ENCODE data around the gene C1D. TPM values are rescaled to one million over a fixed set of nuclear protein-coding genes. Genes with fewer than 3 reads are reported as not detected.
"Not testable (repeated sequence)": the region's sequence is repeated elsewhere in the genome, so short reads cannot be mapped to it uniquely, and the experiment has no call there.

The C1D gene
- total RNA-seq, 1 experiment from 2014 or later, result 56.0 TPM

GRCh38 chr2:68063797-68064646, 1.2 kb upstream of the C1D start:
- in situ Hi-C loops (cut with HindIII; ENCODE audit: low pct_unique_long_range_greater_than_20kb, low sequenced_read_pairs), result not testable (repeated sequence)
- DNase-seq (ENCODE audit: low read depth), result peak; percentile 56

GRCh38 chr2:68060652-68061051, 2.2 kb downstream of the C1D start:
- in situ Hi-C loops (cut with HindIII; ENCODE audit: low pct_unique_long_range_greater_than_20kb, low sequenced_read_pairs), result no loop called here
- no peak for DNase-seq (ENCODE audit: low read depth)

GRCh38 chr2:68059784-68060525, 2.8 kb downstream of the C1D start:
- in situ Hi-C loops (cut with HindIII; ENCODE audit: low pct_unique_long_range_greater_than_20kb, low sequenced_read_pairs), result no loop called here
- DNase-seq (ENCODE audit: low read depth), result no peak

- in situ Hi-C loops (cut with HindIII; ENCODE audit: low pct_unique_long_range_greater_than_20kb, low sequenced_read_pairs), result no loop called here
- no peak for DNase-seq (ENCODE audit: low read depth)
Measured at GRCh38 chr2:68057658-68058396, 5.0 kb downstream of the C1D start.

GRCh38 chr2:68052717-68053422, 9.9 kb downstream of the C1D start:
- in situ Hi-C loops (cut with HindIII; ENCODE audit: low pct_unique_long_range_greater_than_20kb, low sequenced_read_pairs), result no loop called here
- no peak for DNase-seq (ENCODE audit: low read depth)

GRCh38 chr2:68050353-68050752, 12.5 kb downstream of the C1D start:
- in situ Hi-C loops (cut with HindIII; ENCODE audit: low pct_unique_long_range_greater_than_20kb, low sequenced_read_pairs), result no loop called here
- no peak for DNase-seq (ENCODE audit: low read depth)

GRCh38 chr2:68046642-68047240, 16.1 kb downstream of the C1D start:
- in situ Hi-C loops (cut with HindIII; ENCODE audit: low pct_unique_long_range_greater_than_20kb, low sequenced_read_pairs), result no loop called here

GRCh38 chr2:68046224-68046623, 16.6 kb downstream of the C1D start:
- in situ Hi-C loops (cut with HindIII; ENCODE audit: low pct_unique_long_range_greater_than_20kb, low sequenced_read_pairs), result no loop called here
- no peak for DNase-seq (ENCODE audit: low read depth)

More at GRCh38 chr2:68046642-68047240, 16.1 kb downstream of the C1D start:
- DNase-seq (ENCODE audit: low read depth), result no peak

- in situ Hi-C loops (cut with HindIII; ENCODE audit: low pct_unique_long_range_greater_than_20kb, low sequenced_read_pairs), result no loop called here
- DNase-seq (ENCODE audit: low read depth), result no peak
Measured at GRCh38 chr2:68045342-68045741, 17.5 kb downstream of the C1D start.

- in situ Hi-C loops (cut with HindIII; ENCODE audit: low pct_unique_long_range_greater_than_20kb, low sequenced_read_pairs), result no loop called here
- DNase-seq (ENCODE audit: low read depth), result no peak
Measured at GRCh38 chr2:68044099-68044498, 18.7 kb downstream of the C1D start.

GRCh38 chr2:68043695-68044094, 19.1 kb downstream of the C1D start:
- in situ Hi-C loops (cut with HindIII; ENCODE audit: low pct_unique_long_range_greater_than_20kb, low sequenced_read_pairs), result no loop called here
- DNase-seq (ENCODE audit: low read depth), result no peak

- DNase-seq (ENCODE audit: low read depth), result no peak
- in situ Hi-C loops (cut with HindIII; ENCODE audit: low pct_unique_long_range_greater_than_20kb, low sequenced_read_pairs), result no loop called here
Measured at GRCh38 chr2:68043032-68043431, 19.8 kb downstream of the C1D start.

- in situ Hi-C loops (cut with HindIII; ENCODE audit: low pct_unique_long_range_greater_than_20kb, low sequenced_read_pairs), result no loop called here
Measured at GRCh38 chr2:68041704-68042245, 21.0 kb downstream of the C1D start.

GRCh38 chr2:68040078-68040477, 22.7 kb downstream of the C1D start:
- in situ Hi-C loops (cut with HindIII; ENCODE audit: low pct_unique_long_range_greater_than_20kb, low sequenced_read_pairs), result no loop called here
- no peak for DNase-seq (ENCODE audit: low read depth)

More at GRCh38 chr2:68041704-68042245, 21.0 kb downstream of the C1D start:
- DNase-seq (ENCODE audit: low read depth), result no peak

GRCh38 chr2:68039317-68039716, 23.5 kb downstream of the C1D start:
- in situ Hi-C loops (cut with HindIII; ENCODE audit: low pct_unique_long_range_greater_than_20kb, low sequenced_read_pairs), result no loop called here
- DNase-seq (ENCODE audit: low read depth), result peak; percentile 12

GRCh38 chr2:68032702-68033101, 30.1 kb downstream of the C1D start:
- in situ Hi-C loops (cut with HindIII; ENCODE audit: low pct_unique_long_range_greater_than_20kb, low sequenced_read_pairs), result no loop called here

GRCh38 chr2:68031542-68032160, 31.2 kb downstream of the C1D start:
- in situ Hi-C loops (cut with HindIII; ENCODE audit: low pct_unique_long_range_greater_than_20kb, low sequenced_read_pairs), result no loop called here
- DNase-seq (ENCODE audit: low read depth), result peak; percentile 38

More at GRCh38 chr2:68032702-68033101, 30.1 kb downstream of the C1D start:
- no peak for DNase-seq (ENCODE audit: low read depth)
